HL-60 (cell line): Measurements from ENCODE around the gene PLA2G7.

Experiments used
- GABPA ChIP-seq: IDR thresholded peaks from 2 replicates; pipeline ENCODE4 v1.6.1; 2012; ENCODE audit warnings: low read depth
- POLR2AphosphoS5 ChIP-seq: IDR thresholded peaks from 2 replicates; pipeline ENCODE4 v1.6.1; 2012; ENCODE audit warnings: low read depth
- SPI1 ChIP-seq: IDR thresholded peaks from 2 replicates; pipeline ENCODE4 v1.6.1; 2012; ENCODE audit warnings: low read depth, mild to moderate bottlenecking, borderline replicate concordance
- TF ChIP-seq, protein P1 (sequence below): IDR thresholded peaks from one replicate; pipeline ENCODE4 v1.5.1; 2011; ENCODE audit warnings: low read length, control low read depth, inconsistent platforms; ENCODE audit not compliant: insufficient read depth
- TF ChIP-seq, protein P2 (sequence below): IDR thresholded peaks from 2 replicates; pipeline ENCODE4 v1.6.1; 2012; ENCODE audit warnings: low read depth; ENCODE audit not compliant: insufficient replicate concordance

DNA sequence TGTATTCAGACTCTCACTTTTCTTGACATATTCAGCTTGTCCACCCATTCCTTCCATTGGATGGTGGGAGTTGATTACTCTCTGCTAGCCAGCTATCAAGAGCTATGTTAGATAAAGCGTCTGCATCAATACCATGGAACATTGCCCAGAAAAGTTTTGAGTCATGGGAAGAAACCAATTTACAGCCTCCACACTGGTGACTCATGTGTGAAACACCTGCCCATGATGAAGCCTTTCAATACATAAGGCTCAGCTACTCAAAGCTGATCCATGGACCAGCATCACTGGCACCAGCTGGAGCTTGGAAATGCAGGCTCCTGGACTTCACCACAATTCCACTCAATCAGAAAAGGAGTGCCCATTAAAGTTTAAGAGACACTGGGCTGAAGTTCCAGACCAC is 16.1 kb downstream of the PLA2G7 start:
- TF ChIP-seq, protein P1, sequence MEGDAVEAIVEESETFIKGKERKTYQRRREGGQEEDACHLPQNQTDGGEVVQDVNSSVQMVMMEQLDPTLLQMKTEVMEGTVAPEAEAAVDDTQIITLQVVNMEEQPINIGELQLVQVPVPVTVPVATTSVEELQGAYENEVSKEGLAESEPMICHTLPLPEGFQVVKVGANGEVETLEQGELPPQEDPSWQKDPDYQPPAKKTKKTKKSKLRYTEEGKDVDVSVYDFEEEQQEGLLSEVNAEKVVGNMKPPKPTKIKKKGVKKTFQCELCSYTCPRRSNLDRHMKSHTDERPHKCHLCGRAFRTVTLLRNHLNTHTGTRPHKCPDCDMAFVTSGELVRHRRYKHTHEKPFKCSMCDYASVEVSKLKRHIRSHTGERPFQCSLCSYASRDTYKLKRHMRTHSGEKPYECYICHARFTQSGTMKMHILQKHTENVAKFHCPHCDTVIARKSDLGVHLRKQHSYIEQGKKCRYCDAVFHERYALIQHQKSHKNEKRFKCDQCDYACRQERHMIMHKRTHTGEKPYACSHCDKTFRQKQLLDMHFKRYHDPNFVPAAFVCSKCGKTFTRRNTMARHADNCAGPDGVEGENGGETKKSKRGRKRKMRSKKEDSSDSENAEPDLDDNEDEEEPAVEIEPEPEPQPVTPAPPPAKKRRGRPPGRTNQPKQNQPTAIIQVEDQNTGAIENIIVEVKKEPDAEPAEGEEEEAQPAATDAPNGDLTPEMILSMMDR = no peak
- TF ChIP-seq POLR2AphosphoS5 (no peak), GABPA (no peak), SPI1 (no peak)
- TF ChIP-seq, protein P2, sequence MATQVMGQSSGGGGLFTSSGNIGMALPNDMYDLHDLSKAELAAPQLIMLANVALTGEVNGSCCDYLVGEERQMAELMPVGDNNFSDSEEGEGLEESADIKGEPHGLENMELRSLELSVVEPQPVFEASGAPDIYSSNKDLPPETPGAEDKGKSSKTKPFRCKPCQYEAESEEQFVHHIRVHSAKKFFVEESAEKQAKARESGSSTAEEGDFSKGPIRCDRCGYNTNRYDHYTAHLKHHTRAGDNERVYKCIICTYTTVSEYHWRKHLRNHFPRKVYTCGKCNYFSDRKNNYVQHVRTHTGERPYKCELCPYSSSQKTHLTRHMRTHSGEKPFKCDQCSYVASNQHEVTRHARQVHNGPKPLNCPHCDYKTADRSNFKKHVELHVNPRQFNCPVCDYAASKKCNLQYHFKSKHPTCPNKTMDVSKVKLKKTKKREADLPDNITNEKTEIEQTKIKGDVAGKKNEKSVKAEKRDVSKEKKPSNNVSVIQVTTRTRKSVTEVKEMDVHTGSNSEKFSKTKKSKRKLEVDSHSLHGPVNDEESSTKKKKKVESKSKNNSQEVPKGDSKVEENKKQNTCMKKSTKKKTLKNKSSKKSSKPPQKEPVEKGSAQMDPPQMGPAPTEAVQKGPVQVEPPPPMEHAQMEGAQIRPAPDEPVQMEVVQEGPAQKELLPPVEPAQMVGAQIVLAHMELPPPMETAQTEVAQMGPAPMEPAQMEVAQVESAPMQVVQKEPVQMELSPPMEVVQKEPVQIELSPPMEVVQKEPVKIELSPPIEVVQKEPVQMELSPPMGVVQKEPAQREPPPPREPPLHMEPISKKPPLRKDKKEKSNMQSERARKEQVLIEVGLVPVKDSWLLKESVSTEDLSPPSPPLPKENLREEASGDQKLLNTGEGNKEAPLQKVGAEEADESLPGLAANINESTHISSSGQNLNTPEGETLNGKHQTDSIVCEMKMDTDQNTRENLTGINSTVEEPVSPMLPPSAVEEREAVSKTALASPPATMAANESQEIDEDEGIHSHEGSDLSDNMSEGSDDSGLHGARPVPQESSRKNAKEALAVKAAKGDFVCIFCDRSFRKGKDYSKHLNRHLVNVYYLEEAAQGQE = no peak
